WTC11 (cell line): ENCODE results near the gene SLC24A4. TPM values are rescaled to one million over a fixed set of nuclear protein-coding genes. Genes with fewer than 3 reads are reported as not detected.

Experiments
- ATAC-seq: fragments of 200-7000 bp; cut with Tn5 transposase; 2 replicates; pipeline ENCODE4 v1.10.0; 2021; ENCODE audit warnings: mild to moderate bottlenecking, moderate library complexity
- CTCF ChIA-PET: fragments of 300-600 bp; sonication (Branson Sonifier 250); formaldehyde crosslinking; loops from one replicate; lab custom pipeline; 2021; ENCODE audit warnings: antibody characterized with exemption; lab: Charles Lee
- POLR2A ChIA-PET: fragments of 350-600 bp; sonication (Branson Sonifier 250); formaldehyde crosslinking; loops from one replicate; lab custom pipeline; 2021; ENCODE audit warnings: antibody characterized with exemption; lab: Charles Lee
- DNase-seq: peaks from one replicate; pipeline ENCODE4 v3.0.0; 2021; ENCODE audit warnings: low spot score
- H3K27ac Mint-ChIP-seq: 2 replicates; pipeline ENCODE4 v1.8.0; 2021; ENCODE audit warnings: mixed read lengths
- H3K27me3 Mint-ChIP-seq: 2 replicates; pipeline ENCODE4 v1.8.0; 2021; ENCODE audit warnings: low read depth, mild to moderate bottlenecking, moderate library complexity, mixed read lengths
- H3K36me3 Mint-ChIP-seq: 2 replicates; pipeline ENCODE4 v1.8.0; 2021; ENCODE audit warnings: mixed read lengths
- H3K4me1 Mint-ChIP-seq: 2 replicates; pipeline ENCODE4 v1.8.0; 2022; ENCODE audit warnings: mixed read lengths
- H3K4me3 Mint-ChIP-seq: 2 replicates; pipeline ENCODE4 v1.8.0; 2021; ENCODE audit warnings: mild to moderate bottlenecking, moderate library complexity, mixed read lengths
- H3K9me3 Mint-ChIP-seq: 2 replicates; pipeline ENCODE4 v1.8.0; 2021; ENCODE audit warnings: mixed read lengths
- HMGA2 ChIP-seq: fragments of 250-450 bp; sonication (Bioruptor Pico); IDR thresholded peaks from 2 replicates; pipeline ENCODE4 v1.4.0; 2021; ENCODE audit warnings: mild to moderate bottlenecking, moderate library complexity
- KAT7 ChIP-seq: sonication (generic); formaldehyde crosslinking; IDR thresholded peaks from 2 replicates; pipeline ENCODE4 v1.8.1; 2023; ENCODE audit warnings: missing genetic modification reagents, mild to moderate bottlenecking, borderline replicate concordance
- NR2C2 ChIP-seq: sonication (generic); formaldehyde crosslinking; IDR thresholded peaks from 2 replicates; pipeline ENCODE4 v1.8.0; 2022; ENCODE audit warnings: mild to moderate bottlenecking, missing genetic modification reagents
- SOX15 ChIP-seq: fragments of 250-450 bp; sonication (Bioruptor Pico); IDR thresholded peaks from 2 replicates; pipeline ENCODE4 v1.9.0; 2021; ENCODE audit warnings: mild to moderate bottlenecking
- SP1 ChIP-seq: sonication (generic); formaldehyde crosslinking; conservative IDR thresholded peaks from 2 replicates; pipeline ENCODE4 v1.8.1; 2022; ENCODE audit warnings: missing genetic modification reagents
- TEAD1 ChIP-seq: sonication (generic); formaldehyde crosslinking; IDR thresholded peaks from 2 replicates; pipeline ENCODE4 v1.8.0; 2022; ENCODE audit warnings: mild to moderate bottlenecking, missing genetic modification reagents
- TEAD4 ChIP-seq: sonication (generic); formaldehyde crosslinking; IDR thresholded peaks from 2 replicates; pipeline ENCODE4 v1.8.0; 2022; ENCODE audit warnings: mild to moderate bottlenecking, missing genetic modification reagents
- ZNF121 ChIP-seq: sonication (generic); formaldehyde crosslinking; IDR thresholded peaks from 2 replicates; pipeline ENCODE4 v1.8.0; 2023; ENCODE audit warnings: missing genetic modification reagents
- total RNA-seq: library from RNA; stranded (reverse); gene quantifications from 3 replicates; pipeline ENCODE4 v1.2.3, GENCODE V29; 2021
- TF ChIP-seq, protein P1 (sequence below): sonication (generic); formaldehyde crosslinking; IDR thresholded peaks from 2 replicates; pipeline ENCODE4 v1.8.1; 2023; ENCODE audit warnings: mild to moderate bottlenecking, missing genetic modification reagents, borderline replicate concordance
- TF ChIP-seq, protein P2 (sequence below): sonication (generic); formaldehyde crosslinking; IDR thresholded peaks from 2 replicates; pipeline ENCODE4 v1.8.0; 2022; ENCODE audit warnings: mild to moderate bottlenecking, missing genetic modification reagents
- TF ChIP-seq, protein P3 (sequence below): fragments of 250-450 bp; sonication (Bioruptor Pico); IDR thresholded peaks from 2 replicates; pipeline ENCODE4 v1.9.0; 2021; ENCODE audit warnings: mild to moderate bottlenecking
- TF ChIP-seq, protein P4 (sequence below): sonication (generic); formaldehyde crosslinking; IDR thresholded peaks from 2 replicates; pipeline ENCODE4 v1.8.1; 2023; ENCODE audit warnings: mild to moderate bottlenecking, missing genetic modification reagents
- TF ChIP-seq, protein P5 (sequence below): sonication (generic); formaldehyde crosslinking; conservative IDR thresholded peaks from 2 replicates; pipeline ENCODE4 v1.8.1; 2023; ENCODE audit warnings: mild to moderate bottlenecking, low read depth, missing genetic modification reagents, moderate library complexity

SLC24A4 gene
- total RNA-seq, 1 experiment from 2014 or later, result 0.90 TPM

DNA sequence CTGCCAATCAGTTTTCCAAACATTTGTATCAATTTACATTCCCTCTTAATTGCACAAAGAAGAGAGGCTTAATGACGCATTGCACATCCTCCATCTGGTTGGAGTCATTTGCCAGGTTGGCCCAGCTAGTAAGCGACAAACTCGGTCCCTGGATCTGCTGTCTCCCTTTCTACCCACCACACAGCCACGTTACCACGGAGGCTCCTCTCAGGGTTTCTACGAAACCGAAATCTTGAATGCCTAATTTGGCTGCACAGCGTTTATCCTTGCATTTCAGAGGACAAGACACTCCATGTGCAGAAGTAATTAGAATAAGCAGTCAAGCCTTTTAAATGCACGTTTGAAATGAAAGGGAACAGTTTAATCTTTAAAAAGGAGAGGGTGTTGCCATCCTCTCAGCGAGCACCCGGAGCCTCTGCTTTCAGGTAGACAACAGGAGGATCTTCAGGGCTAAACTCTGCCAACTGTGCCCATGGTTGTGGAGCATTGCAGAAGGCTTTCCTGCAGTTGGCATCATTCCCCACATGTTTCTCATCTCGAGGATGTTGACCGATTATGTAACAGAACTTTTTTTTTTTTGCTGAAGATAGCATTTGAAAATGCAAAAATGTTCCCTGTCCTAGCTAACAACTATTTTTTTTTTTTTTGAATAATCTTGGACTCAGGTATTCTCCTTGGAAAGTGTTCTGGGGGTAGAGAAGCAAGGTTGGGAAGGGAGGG, 37.8 kb downstream of the SLC24A4 start:
- no peaks in the 10 kb centered on the region for H3K4me1 Mint-ChIP-seq
- DNase-seq, result no peak
- TF ChIP-seq HMGA2 (no peak), SOX15 (no peak)
- TF ChIP-seq, protein P1, sequence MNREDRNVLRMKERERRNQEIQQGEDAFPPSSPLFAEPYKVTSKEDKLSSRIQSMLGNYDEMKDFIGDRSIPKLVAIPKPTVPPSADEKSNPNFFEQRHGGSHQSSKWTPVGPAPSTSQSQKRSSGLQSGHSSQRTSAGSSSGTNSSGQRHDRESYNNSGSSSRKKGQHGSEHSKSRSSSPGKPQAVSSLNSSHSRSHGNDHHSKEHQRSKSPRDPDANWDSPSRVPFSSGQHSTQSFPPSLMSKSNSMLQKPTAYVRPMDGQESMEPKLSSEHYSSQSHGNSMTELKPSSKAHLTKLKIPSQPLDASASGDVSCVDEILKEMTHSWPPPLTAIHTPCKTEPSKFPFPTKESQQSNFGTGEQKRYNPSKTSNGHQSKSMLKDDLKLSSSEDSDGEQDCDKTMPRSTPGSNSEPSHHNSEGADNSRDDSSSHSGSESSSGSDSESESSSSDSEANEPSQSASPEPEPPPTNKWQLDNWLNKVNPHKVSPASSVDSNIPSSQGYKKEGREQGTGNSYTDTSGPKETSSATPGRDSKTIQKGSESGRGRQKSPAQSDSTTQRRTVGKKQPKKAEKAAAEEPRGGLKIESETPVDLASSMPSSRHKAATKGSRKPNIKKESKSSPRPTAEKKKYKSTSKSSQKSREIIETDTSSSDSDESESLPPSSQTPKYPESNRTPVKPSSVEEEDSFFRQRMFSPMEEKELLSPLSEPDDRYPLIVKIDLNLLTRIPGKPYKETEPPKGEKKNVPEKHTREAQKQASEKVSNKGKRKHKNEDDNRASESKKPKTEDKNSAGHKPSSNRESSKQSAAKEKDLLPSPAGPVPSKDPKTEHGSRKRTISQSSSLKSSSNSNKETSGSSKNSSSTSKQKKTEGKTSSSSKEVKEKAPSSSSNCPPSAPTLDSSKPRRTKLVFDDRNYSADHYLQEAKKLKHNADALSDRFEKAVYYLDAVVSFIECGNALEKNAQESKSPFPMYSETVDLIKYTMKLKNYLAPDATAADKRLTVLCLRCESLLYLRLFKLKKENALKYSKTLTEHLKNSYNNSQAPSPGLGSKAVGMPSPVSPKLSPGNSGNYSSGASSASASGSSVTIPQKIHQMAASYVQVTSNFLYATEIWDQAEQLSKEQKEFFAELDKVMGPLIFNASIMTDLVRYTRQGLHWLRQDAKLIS (CRISPR knock-in tag), result no peak
- TF ChIP-seq, all 79 proteins: peak for 0
- Mint-ChIP-seq H3K27ac (no peak overlapping the region), H3K36me3 (no peaks in the 10 kb centered on the region), H3K27me3 (no peaks in the 10 kb centered on the region; the same call in 1 of the 2 replicates), H3K9me3 (no peaks in the 10 kb centered on the region), H3K4me3 (no peak overlapping the region)
- no peak for ATAC-seq
- CTCF ChIA-PET, result no interaction called here
- POLR2A ChIA-PET, result interaction anchor here (0.7 kb wide), 1 partner anchor 150 kb away, joined by 3 read pairs; no protein-coding TSS in a partner anchor

DNA sequence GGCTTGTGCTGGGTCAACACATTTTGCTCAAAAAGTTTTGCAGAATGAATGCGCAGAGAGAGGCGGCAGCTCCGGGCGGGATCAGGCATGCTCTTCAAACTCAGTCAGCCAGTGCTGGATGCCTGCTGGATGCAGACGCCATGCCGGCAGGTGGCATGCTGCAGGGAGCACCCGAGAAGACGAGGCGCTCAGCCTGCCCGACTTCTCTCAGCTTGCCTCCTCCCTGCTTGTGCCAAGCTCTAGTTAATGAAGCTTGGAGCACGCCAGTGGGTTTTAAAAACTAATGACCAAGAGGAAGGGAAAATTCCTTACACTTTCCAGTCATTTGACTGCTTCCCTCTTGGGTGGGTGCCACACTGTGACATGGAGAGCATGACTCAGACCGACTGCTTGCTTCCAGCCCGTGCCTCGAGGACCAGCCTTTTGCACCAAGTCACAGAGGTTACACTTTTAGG, 39.8 kb downstream of the SLC24A4 start:
- Mint-ChIP-seq H3K4me3 (no peak overlapping the region), H3K27ac (no peak overlapping the region), H3K9me3 (no peaks in the 10 kb centered on the region), H3K36me3 (no peaks in the 10 kb centered on the region), H3K27me3 (no peaks in the 10 kb centered on the region; the same call in 1 of the 2 replicates), H3K4me1 (no peaks in the 10 kb centered on the region)
- DNase-seq, result no peak
- CTCF ChIA-PET, result interaction anchor here (1.4 kb wide), 1 partner anchor 10 kb away, joined by 4 read pairs; no protein-coding TSS in a partner anchor
- POLR2A ChIA-PET, result interaction anchor here (0.7 kb wide), 1 partner anchor 16 kb away, joined by 3 read pairs; no protein-coding TSS in a partner anchor
- ATAC-seq, result no peak
- no peak for TF ChIP-seq TEAD4 (CRISPR knock-in tag)
- TF ChIP-seq, protein P2, sequence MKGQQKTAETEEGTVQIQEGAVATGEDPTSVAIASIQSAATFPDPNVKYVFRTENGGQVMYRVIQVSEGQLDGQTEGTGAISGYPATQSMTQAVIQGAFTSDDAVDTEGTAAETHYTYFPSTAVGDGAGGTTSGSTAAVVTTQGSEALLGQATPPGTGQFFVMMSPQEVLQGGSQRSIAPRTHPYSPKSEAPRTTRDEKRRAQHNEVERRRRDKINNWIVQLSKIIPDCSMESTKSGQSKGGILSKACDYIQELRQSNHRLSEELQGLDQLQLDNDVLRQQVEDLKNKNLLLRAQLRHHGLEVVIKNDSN (CRISPR knock-in tag), result no peak
- no peak for TF ChIP-seq NR2C2 (CRISPR knock-in tag)
- no peak for TF ChIP-seq TEAD1 (CRISPR knock-in tag)
- TF ChIP-seq, protein P3, sequence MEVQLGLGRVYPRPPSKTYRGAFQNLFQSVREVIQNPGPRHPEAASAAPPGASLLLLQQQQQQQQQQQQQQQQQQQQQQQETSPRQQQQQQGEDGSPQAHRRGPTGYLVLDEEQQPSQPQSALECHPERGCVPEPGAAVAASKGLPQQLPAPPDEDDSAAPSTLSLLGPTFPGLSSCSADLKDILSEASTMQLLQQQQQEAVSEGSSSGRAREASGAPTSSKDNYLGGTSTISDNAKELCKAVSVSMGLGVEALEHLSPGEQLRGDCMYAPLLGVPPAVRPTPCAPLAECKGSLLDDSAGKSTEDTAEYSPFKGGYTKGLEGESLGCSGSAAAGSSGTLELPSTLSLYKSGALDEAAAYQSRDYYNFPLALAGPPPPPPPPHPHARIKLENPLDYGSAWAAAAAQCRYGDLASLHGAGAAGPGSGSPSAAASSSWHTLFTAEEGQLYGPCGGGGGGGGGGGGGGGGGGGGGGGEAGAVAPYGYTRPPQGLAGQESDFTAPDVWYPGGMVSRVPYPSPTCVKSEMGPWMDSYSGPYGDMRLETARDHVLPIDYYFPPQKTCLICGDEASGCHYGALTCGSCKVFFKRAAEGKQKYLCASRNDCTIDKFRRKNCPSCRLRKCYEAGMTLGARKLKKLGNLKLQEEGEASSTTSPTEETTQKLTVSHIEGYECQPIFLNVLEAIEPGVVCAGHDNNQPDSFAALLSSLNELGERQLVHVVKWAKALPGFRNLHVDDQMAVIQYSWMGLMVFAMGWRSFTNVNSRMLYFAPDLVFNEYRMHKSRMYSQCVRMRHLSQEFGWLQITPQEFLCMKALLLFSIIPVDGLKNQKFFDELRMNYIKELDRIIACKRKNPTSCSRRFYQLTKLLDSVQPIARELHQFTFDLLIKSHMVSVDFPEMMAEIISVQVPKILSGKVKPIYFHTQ (CRISPR knock-in tag), result no peak
- no peak for TF ChIP-seq ZNF121 (CRISPR knock-in tag)
- no peak for TF ChIP-seq KAT7 (CRISPR knock-in tag)
- TF ChIP-seq, protein P4, sequence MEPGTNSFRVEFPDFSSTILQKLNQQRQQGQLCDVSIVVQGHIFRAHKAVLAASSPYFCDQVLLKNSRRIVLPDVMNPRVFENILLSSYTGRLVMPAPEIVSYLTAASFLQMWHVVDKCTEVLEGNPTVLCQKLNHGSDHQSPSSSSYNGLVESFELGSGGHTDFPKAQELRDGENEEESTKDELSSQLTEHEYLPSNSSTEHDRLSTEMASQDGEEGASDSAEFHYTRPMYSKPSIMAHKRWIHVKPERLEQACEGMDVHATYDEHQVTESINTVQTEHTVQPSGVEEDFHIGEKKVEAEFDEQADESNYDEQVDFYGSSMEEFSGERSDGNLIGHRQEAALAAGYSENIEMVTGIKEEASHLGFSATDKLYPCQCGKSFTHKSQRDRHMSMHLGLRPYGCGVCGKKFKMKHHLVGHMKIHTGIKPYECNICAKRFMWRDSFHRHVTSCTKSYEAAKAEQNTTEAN (CRISPR knock-in tag), result no peak
- TF ChIP-seq, protein P5, sequence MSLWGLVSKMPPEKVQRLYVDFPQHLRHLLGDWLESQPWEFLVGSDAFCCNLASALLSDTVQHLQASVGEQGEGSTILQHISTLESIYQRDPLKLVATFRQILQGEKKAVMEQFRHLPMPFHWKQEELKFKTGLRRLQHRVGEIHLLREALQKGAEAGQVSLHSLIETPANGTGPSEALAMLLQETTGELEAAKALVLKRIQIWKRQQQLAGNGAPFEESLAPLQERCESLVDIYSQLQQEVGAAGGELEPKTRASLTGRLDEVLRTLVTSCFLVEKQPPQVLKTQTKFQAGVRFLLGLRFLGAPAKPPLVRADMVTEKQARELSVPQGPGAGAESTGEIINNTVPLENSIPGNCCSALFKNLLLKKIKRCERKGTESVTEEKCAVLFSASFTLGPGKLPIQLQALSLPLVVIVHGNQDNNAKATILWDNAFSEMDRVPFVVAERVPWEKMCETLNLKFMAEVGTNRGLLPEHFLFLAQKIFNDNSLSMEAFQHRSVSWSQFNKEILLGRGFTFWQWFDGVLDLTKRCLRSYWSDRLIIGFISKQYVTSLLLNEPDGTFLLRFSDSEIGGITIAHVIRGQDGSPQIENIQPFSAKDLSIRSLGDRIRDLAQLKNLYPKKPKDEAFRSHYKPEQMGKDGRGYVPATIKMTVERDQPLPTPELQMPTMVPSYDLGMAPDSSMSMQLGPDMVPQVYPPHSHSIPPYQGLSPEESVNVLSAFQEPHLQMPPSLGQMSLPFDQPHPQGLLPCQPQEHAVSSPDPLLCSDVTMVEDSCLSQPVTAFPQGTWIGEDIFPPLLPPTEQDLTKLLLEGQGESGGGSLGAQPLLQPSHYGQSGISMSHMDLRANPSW, result no peak
- no peak for TF ChIP-seq SP1 (CRISPR knock-in tag)
